OCI-LY3 (cell line): ENCODE results near the gene MBP.

Experiments used
- H2AFZ ChIP-seq: fragments of 200-600, 300-600 bp; shearing (Covaris generic); 2 replicates; pipeline ENCODE4 v1.6.0; 2014; ENCODE audit warnings: antibody characterized with exemption, low read depth, low read length
- H3K27ac ChIP-seq: fragments of 200-600, 300-600 bp; sonication (generic); 2 replicates; pipeline ENCODE4 v1.5.1; 2014; ENCODE audit warnings: mild to moderate bottlenecking, low read length, moderate library complexity, mixed read lengths
- H3K27me3 ChIP-seq: fragments of 200-600, 300-600 bp; sonication (generic); 2 replicates; pipeline ENCODE4 v1.6.1; 2014; ENCODE audit warnings: low read depth, low read length, mixed read lengths
- H3K36me3 ChIP-seq: fragments of 200-600, 300-600 bp; sonication (generic); replicated peaks from 2 replicates; pipeline ENCODE3; 2014; ENCODE audit warnings: low read depth, low read length, mixed read lengths
- H3K4me1 ChIP-seq: fragments of 300-600, 200-600 bp; sonication (generic); 2 replicates; pipeline ENCODE4 v1.6.1; 2014; ENCODE audit warnings: low read length, mixed read lengths
- H3K4me2 ChIP-seq: fragments of 200-600, 300-600 bp; sonication (generic); 2 replicates; pipeline ENCODE4 v1.6.1; 2014; ENCODE audit warnings: low read length, mixed read lengths
- H3K4me3 ChIP-seq: fragments of 300-600, 200-600 bp; sonication (generic); 2 replicates; pipeline ENCODE4 v1.5.1; 2014; ENCODE audit warnings: antibody characterized with exemption, mild to moderate bottlenecking, low read length, moderate library complexity
- H3K79me2 ChIP-seq: fragments of 300-600, 200-600 bp; shearing (Covaris generic); 2 replicates; pipeline ENCODE4 v1.6.1; 2014; ENCODE audit warnings: mild to moderate bottlenecking, low read length, mixed read lengths
- H3K9ac ChIP-seq: fragments of 300-600, 200-600 bp; shearing (Covaris generic); 2 replicates; pipeline ENCODE4 v1.6.0; 2014; ENCODE audit warnings: mild to moderate bottlenecking, low read length, moderate library complexity
- H3K9me3 ChIP-seq: fragments of 200-600, 300-600 bp; shearing (Covaris generic); 2 replicates; pipeline ENCODE4 v1.6.1; 2014; ENCODE audit warnings: low read length, mixed read lengths; ENCODE audit not compliant: insufficient read depth
- H4K20me1 ChIP-seq: fragments of 200-600, 300-600 bp; sonication (generic); 2 replicates; pipeline ENCODE4 v1.6.1; 2016; ENCODE audit warnings: low read length, mixed read lengths; ENCODE audit not compliant: insufficient read depth
- EZH2phosphoT487 ChIP-seq: fragments of 200-600 bp; shearing (Covaris generic); IDR thresholded peaks from 2 replicates; pipeline ENCODE4 v1.6.1; 2018; ENCODE audit warnings: antibody characterized with exemption, mixed run types, low read depth
- TF ChIP-seq, protein P1 (sequence below): fragments of 200-600, 300-600 bp; sonication (generic); IDR thresholded peaks from 2 replicates; pipeline ENCODE4 v1.5.1; 2014; ENCODE audit warnings: antibody characterized with exemption, low read length, low read depth

MBP gene

DNA sequence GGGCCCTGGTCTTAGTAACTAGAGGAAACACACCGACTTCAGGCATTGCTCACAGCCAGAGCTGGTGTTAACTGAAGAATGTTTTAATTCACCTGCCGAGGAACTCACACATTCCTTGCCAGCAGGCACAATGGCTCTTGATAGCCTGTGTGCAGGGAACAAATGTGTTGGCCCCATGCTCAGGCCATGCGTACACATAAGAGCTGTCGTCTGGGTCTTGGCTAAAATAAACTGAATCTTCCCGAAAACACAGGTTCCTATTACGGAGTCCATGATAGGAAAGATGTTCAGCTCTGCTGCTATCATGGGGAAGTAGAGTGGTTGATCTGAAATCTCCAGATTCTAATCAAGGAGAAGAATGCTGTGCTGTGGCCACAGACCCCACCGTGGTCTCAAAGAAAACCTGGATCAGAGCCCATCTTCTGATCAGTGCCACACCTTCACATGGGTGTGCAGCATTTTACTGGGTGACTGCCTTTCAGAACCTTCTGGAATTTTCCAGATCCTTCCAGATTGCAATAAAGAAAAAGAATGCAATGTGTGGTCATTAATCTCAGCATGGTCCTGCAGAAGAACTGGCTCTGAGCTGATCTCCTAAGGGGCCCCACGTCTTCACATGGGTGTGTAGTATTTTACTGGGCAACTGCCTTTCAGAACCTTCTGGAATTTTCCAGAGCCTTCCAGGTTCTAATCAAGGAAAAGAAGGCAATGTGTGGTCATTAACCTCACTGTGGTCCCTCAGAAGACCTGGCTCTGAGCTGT is 17.2 kb downstream of the MBP start:
- TF ChIP-seq EZH2phosphoT487, result no peak
- TF ChIP-seq, protein P1, sequence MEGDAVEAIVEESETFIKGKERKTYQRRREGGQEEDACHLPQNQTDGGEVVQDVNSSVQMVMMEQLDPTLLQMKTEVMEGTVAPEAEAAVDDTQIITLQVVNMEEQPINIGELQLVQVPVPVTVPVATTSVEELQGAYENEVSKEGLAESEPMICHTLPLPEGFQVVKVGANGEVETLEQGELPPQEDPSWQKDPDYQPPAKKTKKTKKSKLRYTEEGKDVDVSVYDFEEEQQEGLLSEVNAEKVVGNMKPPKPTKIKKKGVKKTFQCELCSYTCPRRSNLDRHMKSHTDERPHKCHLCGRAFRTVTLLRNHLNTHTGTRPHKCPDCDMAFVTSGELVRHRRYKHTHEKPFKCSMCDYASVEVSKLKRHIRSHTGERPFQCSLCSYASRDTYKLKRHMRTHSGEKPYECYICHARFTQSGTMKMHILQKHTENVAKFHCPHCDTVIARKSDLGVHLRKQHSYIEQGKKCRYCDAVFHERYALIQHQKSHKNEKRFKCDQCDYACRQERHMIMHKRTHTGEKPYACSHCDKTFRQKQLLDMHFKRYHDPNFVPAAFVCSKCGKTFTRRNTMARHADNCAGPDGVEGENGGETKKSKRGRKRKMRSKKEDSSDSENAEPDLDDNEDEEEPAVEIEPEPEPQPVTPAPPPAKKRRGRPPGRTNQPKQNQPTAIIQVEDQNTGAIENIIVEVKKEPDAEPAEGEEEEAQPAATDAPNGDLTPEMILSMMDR, result no peak
- Histone ChIP-seq H3K4me3 (no peak overlapping the region), H3K79me2 (peaks cover 51% of the 10 kb centered on the region), H3K27me3 (no peaks in the 10 kb centered on the region), H3K27ac (no peak overlapping the region), H2AFZ (no peak overlapping the region), H3K36me3 (peaks cover 34% of the 10 kb centered on the region), H3K9me3 (no peaks in the 10 kb centered on the region), H3K4me1 (peaks cover 16% of the 10 kb centered on the region), H3K4me2 (0 out of 2 replicates have a peak overlapping the region, but pooled peaks have one; percentile 8), H4K20me1 (peaks cover 61% of the 10 kb centered on the region), H3K9ac (no peak overlapping the region)

DNA sequence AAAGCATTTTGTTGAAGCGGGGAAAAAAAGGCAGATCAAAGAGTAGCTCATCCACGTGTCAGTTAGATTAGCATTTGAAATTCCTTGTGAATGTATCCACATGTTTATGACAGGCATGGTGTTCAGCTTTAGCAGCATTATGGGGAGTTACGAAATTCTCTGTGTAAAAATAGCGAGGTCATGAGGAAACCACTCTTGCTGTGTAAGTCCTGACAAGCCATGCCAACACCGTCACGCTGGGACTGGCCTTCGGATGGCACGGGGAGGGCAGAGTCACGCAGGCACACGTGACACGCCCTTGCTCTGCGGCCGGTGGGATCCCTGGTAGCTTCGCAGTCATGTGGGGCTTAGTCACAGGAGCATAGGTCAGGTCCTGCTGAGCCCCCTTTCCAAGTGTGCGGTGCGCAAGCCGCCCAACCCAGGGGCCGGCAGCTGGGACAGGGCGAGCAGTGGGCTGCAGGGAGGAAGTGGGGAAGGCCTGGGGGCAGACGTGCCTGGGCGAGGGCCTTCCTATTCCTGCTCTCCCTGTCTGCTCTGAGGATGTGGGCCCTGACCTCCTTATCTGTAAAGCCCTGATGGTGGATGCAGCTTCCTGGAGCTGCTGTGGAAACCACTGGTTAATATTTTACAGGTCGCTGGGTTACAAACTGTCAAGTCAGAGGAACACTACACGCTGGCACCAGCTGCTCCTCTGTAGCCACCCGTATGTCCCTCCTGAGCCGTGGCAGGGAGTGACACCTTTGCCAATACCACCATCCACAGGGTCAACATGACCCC is 18.0 kb downstream of the MBP start:
- H3K4me3 ChIP-seq, result no peak overlapping the region
- H3K9ac ChIP-seq, result no peak overlapping the region
- H4K20me1 ChIP-seq, result peaks cover 53% of the 10 kb centered on the region
- 0 out of 2 replicates have a peak overlapping the region, but pooled peaks have one; percentile 8 for H3K4me2 ChIP-seq
- H3K79me2 ChIP-seq, result peaks cover 44% of the 10 kb centered on the region
- H3K36me3 ChIP-seq, result peaks cover 36% of the 10 kb centered on the region
- H2AFZ ChIP-seq, result no peak overlapping the region
- H3K9me3 ChIP-seq, result no peaks in the 10 kb centered on the region
- TF ChIP-seq, protein P1, result no peak
- TF ChIP-seq EZH2phosphoT487, result no peak
- peaks cover 17% of the 10 kb centered on the region for H3K4me1 ChIP-seq
- no peak overlapping the region for H3K27ac ChIP-seq
- H3K27me3 ChIP-seq, result no peaks in the 10 kb centered on the region

DNA sequence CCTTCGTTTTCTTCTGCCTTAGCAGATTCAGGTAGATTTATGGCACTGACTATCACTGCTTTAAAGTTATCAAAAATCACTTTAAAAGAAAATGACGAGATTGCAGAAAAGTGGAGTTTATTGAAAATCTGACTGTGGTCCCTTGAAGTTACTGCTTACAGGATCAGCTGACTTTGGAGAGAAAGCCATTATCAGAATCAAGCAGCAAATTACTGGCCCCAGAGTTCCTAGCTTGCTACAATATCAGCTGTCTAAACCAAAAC is 18.5 kb downstream of the MBP start:
- Histone ChIP-seq H2AFZ (no peak overlapping the region), H3K9ac (no peak overlapping the region), H3K4me1 (peaks cover 22% of the 10 kb centered on the region), H3K4me2 (no peak overlapping the region), H3K79me2 (peaks cover 44% of the 10 kb centered on the region), H3K36me3 (peaks cover 34% of the 10 kb centered on the region), H3K27me3 (no peaks in the 10 kb centered on the region), H3K4me3 (no peak overlapping the region), H3K27ac (no peak overlapping the region), H4K20me1 (peaks cover 50% of the 10 kb centered on the region), H3K9me3 (no peaks in the 10 kb centered on the region)
- no peak for TF ChIP-seq EZH2phosphoT487
- TF ChIP-seq, protein P1, result no peak

DNA sequence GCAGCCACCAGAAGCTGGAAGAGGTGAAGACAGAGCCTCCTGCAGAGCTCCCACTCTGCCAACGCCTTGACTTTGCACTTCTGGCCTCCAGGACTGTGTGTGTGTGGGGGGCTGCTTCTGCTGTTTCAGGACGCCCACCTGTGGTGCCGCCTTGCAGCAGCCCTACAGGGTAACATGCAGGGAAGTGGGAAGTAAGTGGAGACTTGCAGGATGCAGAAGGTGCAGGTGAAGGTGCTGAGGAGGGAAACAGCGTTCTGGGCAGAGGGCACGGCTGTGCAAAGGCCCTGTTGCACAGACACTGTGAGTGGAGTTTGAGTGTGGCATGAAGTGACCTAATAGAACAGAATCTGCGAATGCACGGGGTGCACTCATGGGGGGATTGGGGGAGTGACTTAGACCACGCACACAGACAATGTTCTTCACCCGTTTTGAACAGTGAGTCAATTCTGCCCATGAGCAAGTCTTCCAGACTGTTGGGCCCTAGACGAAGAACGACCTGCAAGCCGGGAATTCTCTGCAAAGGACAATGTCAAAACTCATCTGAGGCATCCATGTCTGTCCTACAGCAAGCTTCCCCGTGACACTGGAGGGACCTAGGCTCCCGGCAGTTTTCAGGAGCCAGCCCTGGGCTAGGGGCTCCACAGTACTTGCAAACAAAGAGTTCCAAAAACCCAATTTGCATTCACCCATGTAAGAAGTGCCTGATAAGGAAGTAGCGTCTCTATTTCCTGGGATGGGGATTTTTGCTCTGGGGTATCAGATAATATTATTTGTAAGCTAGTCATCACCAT is 19.0 kb downstream of the MBP start:
- no peak for TF ChIP-seq EZH2phosphoT487
- TF ChIP-seq, protein P1, result no peak
- no peaks in the 10 kb centered on the region for H3K27me3 ChIP-seq

More for the DNA sequence above, 19.0 kb downstream of the MBP start:
- H4K20me1 ChIP-seq, result peaks cover 50% of the 10 kb centered on the region
- no peak overlapping the region for H2AFZ ChIP-seq
- H3K4me1 ChIP-seq, result peaks cover 27% of the 10 kb centered on the region
- no peak overlapping the region for H3K9ac ChIP-seq
- H3K27ac ChIP-seq, result no peak overlapping the region
- H3K4me3 ChIP-seq, result no peak overlapping the region
- no peak overlapping the region for H3K4me2 ChIP-seq
- peaks cover 42% of the 10 kb centered on the region for H3K79me2 ChIP-seq
- H3K36me3 ChIP-seq, result peaks cover 34% of the 10 kb centered on the region
- no peaks in the 10 kb centered on the region for H3K9me3 ChIP-seq
